Amygdala (tissue), 56 donors: ENCODE data around the gene MRPL22.
"Not testable (repeated sequence)": the region's sequence is repeated elsewhere in the genome, so short reads cannot be mapped to it uniquely, and the experiment has no call there.

Experiments used
- DNase-seq, 56 donors: peaks; one replicate each; lab custom pipeline; 2025; lab: John Stamatoyannopoulos, UW

Gene MRPL22

GRCh38 chr5:154986151-154986550, 45.3 kb downstream of the MRPL22 start:
- no peak for DNase-seq

DNA sequence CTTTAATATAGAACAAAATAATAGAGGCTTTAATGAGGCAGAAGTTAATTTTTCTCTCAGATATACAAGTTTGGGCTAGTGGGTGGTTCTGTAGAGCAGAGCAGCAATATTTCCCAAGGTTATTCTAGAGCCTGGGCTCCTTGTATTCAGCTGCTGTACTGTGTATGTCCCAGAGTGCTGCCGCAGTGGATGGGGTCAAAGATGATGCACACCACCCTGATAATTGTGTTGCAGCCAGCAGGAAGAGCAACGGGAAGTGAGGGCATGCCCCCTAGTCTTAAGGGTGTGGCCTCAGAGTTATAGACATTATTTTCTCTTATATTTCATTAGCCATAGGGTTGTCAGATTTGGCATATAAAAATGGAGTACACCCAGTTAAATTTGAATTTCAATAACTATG, 48.8 kb downstream of the MRPL22 start:
- DNase-seq = no peak

DNA sequence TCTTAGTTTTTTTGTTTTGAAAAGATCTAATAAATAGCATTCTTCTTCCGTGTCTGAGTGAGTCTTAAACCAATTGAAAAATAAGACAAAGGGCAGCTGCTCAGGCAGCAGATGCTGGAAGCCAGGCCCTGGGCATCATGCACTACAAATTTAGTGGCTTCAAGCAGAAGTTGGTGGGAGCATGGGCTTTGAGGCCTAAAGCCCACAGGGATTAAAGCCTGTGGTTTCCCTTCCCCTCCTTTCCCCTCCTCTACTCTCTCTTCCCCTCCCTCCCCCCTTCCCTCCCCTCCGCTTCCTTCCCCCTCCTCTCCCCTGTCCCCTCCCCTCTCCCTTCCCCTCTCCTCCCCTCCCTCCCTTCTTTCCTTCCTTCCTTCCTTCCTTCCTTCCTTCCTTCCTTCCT, 52.6 kb downstream of the MRPL22 start:
- no peak for DNase-seq

GRCh38 chr5:154995679-154996078, 54.8 kb downstream of the MRPL22 start:
- DNase-seq = peak in 1 of 56 donors; percentile 1

- no peak for DNase-seq
Observed at GRCh38 chr5:154997746-154998145, 56.9 kb downstream of the MRPL22 start.

DNA sequence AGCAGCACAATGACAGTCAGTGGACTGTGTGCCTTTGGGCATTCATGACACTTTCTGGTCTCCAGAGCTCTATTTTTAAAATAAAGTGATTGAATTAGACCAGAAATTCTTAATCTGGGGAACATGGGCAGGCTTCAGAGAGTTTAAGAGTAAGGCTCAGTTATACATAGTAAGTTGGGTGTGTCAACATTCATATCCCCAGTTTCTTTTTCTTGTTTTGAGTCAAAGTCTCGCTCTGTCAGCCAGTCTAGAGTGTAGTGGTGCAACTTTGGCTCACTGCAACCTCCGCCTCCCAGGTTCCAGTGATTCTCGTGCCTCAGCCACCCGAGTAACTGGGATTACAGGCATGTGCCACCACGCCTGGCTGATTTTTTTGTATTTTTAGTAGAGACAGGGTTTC, 59.0 kb downstream of the MRPL22 start:
- DNase-seq = no peak

- no peak for DNase-seq
Observed at GRCh38 chr5:155001523-155001922, 60.6 kb downstream of the MRPL22 start.

DNA sequence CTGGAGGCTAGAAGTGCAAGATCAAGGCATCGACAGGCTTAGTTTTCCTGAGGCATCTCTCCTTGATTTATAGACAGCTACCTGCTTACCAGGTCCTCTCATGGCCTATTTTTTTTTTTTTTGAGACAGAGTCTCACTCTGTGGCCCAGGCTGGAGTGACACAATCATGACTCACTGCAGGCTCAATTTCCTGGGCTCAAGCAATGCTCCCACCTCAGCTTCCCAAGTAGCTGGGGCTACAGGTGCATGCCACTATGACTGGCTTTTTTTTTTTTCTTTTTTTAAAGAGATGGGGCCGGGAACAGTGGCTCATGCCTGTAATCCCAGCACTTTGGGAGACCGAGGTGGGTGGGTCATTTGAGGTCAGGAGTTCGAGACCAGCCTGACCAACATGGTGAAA, 61.8 kb downstream of the MRPL22 start:
- not testable (repeated sequence) for DNase-seq

GRCh38 chr5:155004138-155004744, 63.4 kb downstream of the MRPL22 start:
- DNase-seq = peak in 13 of 56 donors; percentile 1 to 43 (median 6)

GRCh38 chr5:155006265-155006664, 65.4 kb downstream of the MRPL22 start:
- not testable (repeated sequence) for DNase-seq

- DNase-seq = no peak
Observed at GRCh38 chr5:155008669-155009068, 67.8 kb downstream of the MRPL22 start.

DNA sequence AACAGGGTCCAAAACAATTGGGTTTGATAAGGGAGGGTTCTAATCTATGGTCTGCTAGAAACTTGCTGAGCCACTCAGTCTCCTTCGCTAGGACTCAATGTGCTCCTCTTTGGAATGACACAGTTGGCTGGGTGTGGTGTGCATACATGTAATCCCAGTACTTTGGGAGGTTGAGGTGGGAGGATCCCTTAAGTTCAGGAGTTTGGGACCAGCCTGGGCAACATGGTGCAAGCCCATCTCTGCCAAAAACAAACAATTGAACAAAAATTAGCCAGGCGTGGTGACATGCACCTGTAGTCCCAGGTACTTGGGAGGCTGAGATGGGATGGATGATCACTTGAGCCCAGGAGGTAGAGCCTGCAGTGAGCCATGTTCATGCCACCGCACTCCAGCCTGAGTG, 70.0 kb downstream of the MRPL22 start:
- DNase-seq = no peak

DNA sequence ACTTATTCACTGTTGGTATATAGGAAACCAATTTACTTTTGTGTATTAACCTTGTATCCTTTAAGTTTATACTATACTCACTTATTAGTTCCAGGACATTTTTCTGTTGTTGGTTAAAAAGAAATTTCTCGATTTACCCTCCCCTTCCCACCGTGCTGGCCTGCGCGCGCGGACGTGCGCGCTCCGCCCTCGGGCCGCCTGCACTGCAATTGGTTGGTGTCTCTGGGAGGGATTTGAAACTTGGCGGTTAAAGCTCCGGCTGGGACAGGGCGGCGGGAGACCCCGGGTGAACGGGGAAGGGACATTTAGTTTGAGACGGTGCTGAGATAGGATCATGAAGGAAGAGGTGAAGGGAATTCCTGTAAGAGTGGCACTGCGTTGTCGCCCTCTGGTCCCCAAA, 72.7 kb downstream of the MRPL22 start, which contains the start of gene KIF4B:
Gene KIF4B, plus strand, starts transcription at position 230 of the 400 bp plus-strand sequence. Its CDS starts 105 bp downstream, at position 335.
- DNase-seq = no peak

DNA sequence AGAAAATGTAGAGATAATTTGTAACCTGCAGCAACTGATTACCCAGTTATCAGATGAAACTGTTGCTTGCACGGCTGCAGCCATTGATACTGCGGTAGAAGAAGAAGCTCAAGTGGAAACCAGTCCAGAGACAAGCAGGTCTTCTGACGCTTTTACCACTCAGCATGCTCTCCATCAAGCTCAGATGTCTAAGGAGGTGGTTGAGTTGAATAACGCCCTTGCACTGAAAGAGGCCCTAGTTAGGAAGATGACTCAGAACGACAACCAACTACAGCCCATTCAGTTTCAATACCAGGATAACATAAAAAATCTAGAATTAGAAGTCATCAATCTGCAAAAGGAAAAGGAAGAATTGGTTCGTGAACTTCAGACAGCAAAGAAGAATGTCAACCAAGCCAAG, 74.4 kb downstream of the MRPL22 start:
- DNase-seq = no peak

- no peak for DNase-seq
Observed at GRCh38 chr5:155017610-155018009, 76.7 kb downstream of the MRPL22 start.
